Psoas muscle (tissue), 8 donors: ENCODE results near the gene RAB3IL1. TPM values are rescaled to one million over a fixed set of nuclear protein-coding genes. Genes with fewer than 3 reads are reported as not detected.
"Not testable (repeated sequence)": the region's sequence is repeated elsewhere in the genome, so short reads cannot be mapped to it uniquely, and the experiment has no call there.

ENCODE experiments used
- ATAC-seq, 4 donors: fragments of 200-7000 bp; cut with Tn5 transposase; one replicate each; pipeline ENCODE4 v1.9.1; 2020; ENCODE audit warnings: moderate library complexity in 3 of 4, mild to moderate bottlenecking in 2 of 4
- DNase-seq, 2 donors: peaks; one replicate each; pipeline ENCODE4 v3.0.0-alpha.2; 2020
- H3K27ac ChIP-seq: fragments of 200-600 bp; one replicate; pipeline ENCODE4 v1.8.0; 2022
- H3K27me3 ChIP-seq, 3 donors: fragments of 200-600 bp in 1 of 3; one replicate each; pipeline versions ENCODE4 v1.6.1 to v1.8.0; 2013 to 2022; ENCODE audit warnings: low read length in 2 of 3, mild to moderate bottlenecking in 2 of 3, moderate library complexity in 1 of 3; ENCODE audit not compliant: insufficient read depth in 3 of 3
- H3K36me3 ChIP-seq, 2 donors: fragments of 200-600 bp in 1 of 2; one replicate each; pipeline versions ENCODE4 v1.6.1 to v1.8.0; 2013 to 2022; ENCODE audit warnings: low read depth in 1 of 2, mild to moderate bottlenecking in 1 of 2, moderate library complexity in 1 of 2; ENCODE audit not compliant: insufficient read depth in 1 of 2
- H3K4me1 ChIP-seq: fragments of 200-600 bp; one replicate; pipeline ENCODE4 v1.8.0; 2022
- H3K4me3 ChIP-seq: fragments of 200-600 bp; one replicate; pipeline ENCODE4 v1.8.0; 2022; ENCODE audit warnings: mild to moderate bottlenecking
- H3K9me3 ChIP-seq: fragments of 200-600 bp; one replicate; pipeline ENCODE4 v1.8.0; 2022
- CTCF ChIP-seq: fragments of 200-600 bp; IDR thresholded peaks from one replicate; pipeline ENCODE4 v1.8.0; 2022; ENCODE audit warnings: antibody characterized with exemption
- WGBS, 3 donors: extraction: QIAGEN DNeasy Blood & Tissue Kit; methylation state at CpG; one replicate each; pipeline versions ENCODE4 v1.1.6 to v1.1.7; 2013; 5-methylcytosine and 5-hydroxymethylcytosine counted together
- intact Hi-C, 2 donors: fragments of 100-400 bp; cut with DNase I; formaldehyde crosslinking; loops; one replicate each; pipeline versions ENCODE4 v1.11.0 to v1.14.2; 2022
- polyA plus RNA-seq, 3 donors: library from polyadenylated mRNA; stranded (reverse); fragments of 200-250 nt; gene quantifications; one replicate each; pipeline ENCODE4 v1.2.3, GENCODE V29; 2013
- total RNA-seq, 4 donors: library from RNA; stranded (reverse); fragmentation: NEBNext Ultra II Directional in 2 of 4; extraction: Animal tissue kit (Norgen Biotek cat#: 25700) in 2 of 4; gene quantifications; one replicate each; pipeline versions ENCODE4 v1.2.1 to v1.2.4, GENCODE V29; 2021 to 2023
- donor health status: healthy with polysubstance abuse.
- donor health status: DM: no; HTN: no; CAD: no; lungs with moderate emphysema.
- donor health status: Bipolar disorder and iron deficiency.
- donor health status: healthy.
- donor health status: DM: yes; HTN: yes; CAD: no.
- donor health status: DM: no; HTN: no; CAD: no.
- donor health status: DM: no; HTN: no; CAD: no.
- donor health status: DM: yes; HTN: yes; CAD: no.

RAB3IL1 gene
- total and polyA plus RNA-seq, 7 donors, result 1.7 to 5.9 (median 4.9) TPM

GRCh38 chr11:61883947-61884346, 33.4 kb downstream of the RAB3IL1 start:
- peaks cover 17% of the 10 kb centered on the region for H3K4me1 ChIP-seq
- H3K36me3 ChIP-seq, result peaks cover 1 to 17% of the 10 kb centered on the region in 2 donors
- no peak overlapping the region for H3K27ac ChIP-seq
- TF ChIP-seq CTCF, result no peak
- intact Hi-C loops, result no loop called here
- no peaks in the 10 kb centered on the region for H3K27me3 ChIP-seq
- no peaks in the 10 kb centered on the region for H3K9me3 ChIP-seq
- no peak overlapping the region for H3K4me3 ChIP-seq
- DNase-seq (no peak), ATAC-seq (no peak)
- WGBS, 3 donors, result 82 to 93% (median 88%) methylated on average over 5 of the region's 5 CpGs

- H3K36me3 ChIP-seq, result peaks cover 6 to 23% of the 10 kb centered on the region in 2 donors
- intact Hi-C loops, result no loop called here
- no peak for TF ChIP-seq CTCF
- ATAC-seq (no peak), DNase-seq (no peak)
- no peaks in the 10 kb centered on the region for H3K9me3 ChIP-seq
- peaks cover 12% of the 10 kb centered on the region for H3K4me1 ChIP-seq
- WGBS, 3 donors, result 82 to 86% (median 84%) methylated on average over 10 of the region's 10 CpGs
- H3K4me3 ChIP-seq, result no peak overlapping the region
- H3K27me3 ChIP-seq, result no peaks in the 10 kb centered on the region
- no peak overlapping the region for H3K27ac ChIP-seq
These were observed 34.0 kb downstream of the RAB3IL1 start for GRCh38 chr11:61883327-61883726.

- WGBS, 3 donors, result 81 to 94% (median 82%) methylated on average over 6 of the region's 6 CpGs
- Histone ChIP-seq H3K27ac (no peak overlapping the region), H3K4me1 (peaks cover 9% of the 10 kb centered on the region)
These were observed 34.5 kb downstream of the RAB3IL1 start for GRCh38 chr11:61882879-61883278.

GRCh38 chr11:61882267-61882666, 35.1 kb downstream of the RAB3IL1 start:
- H3K4me3 ChIP-seq, DNase-seq, H3K4me1 ChIP-seq, ATAC-seq, intact Hi-C loops, H3K27me3 ChIP-seq, H3K9me3 ChIP-seq: not testable (repeated sequence)
- 92 to 95% (median 94%) methylated on average over 3 of the region's 3 CpGs for WGBS, 3 donors
- Histone ChIP-seq H3K27ac (peak overlapping the region; percentile 60), H3K36me3 (peaks cover 10 to 32% of the 10 kb centered on the region in 2 donors)

More at GRCh38 chr11:61882879-61883278, 34.5 kb downstream of the RAB3IL1 start:
- Histone ChIP-seq H3K4me3 (no peak overlapping the region), H3K27me3 (no peaks in the 10 kb centered on the region), H3K9me3 (no peaks in the 10 kb centered on the region), H3K36me3 (peaks cover 6 to 26% of the 10 kb centered on the region in 2 donors)
- DNase-seq (no peak), ATAC-seq (no peak)
- TF ChIP-seq CTCF, result no peak
- intact Hi-C loops, result no loop called here

GRCh38 chr11:61881397-61881796, 36.0 kb downstream of the RAB3IL1 start:
- DNase-seq, result no peak

More at GRCh38 chr11:61881397-61881796, 36.0 kb downstream of the RAB3IL1 start:
- Histone ChIP-seq H3K9me3 (no peaks in the 10 kb centered on the region), H3K27ac (peak overlapping the region; percentile 60), H3K4me1 (no peaks in the 10 kb centered on the region), H3K36me3 (peaks cover 10 to 41% of the 10 kb centered on the region in 2 donors), H3K4me3 (no peak overlapping the region), H3K27me3 (no peaks in the 10 kb centered on the region)
- intact Hi-C loops, result no loop called here
- peak in 2 of 4 donors; percentile 38 to 50 for ATAC-seq
- TF ChIP-seq CTCF, result no peak
- 69 to 73% (median 71%) methylated on average over 3 of the region's 3 CpGs for whole genome bisulfite sequencing, 3 donors
